RPMI8226 (cell line): ENCODE measurements around the gene FLT3.
"Not testable (repeated sequence)": the region's sequence is repeated elsewhere in the genome, so short reads cannot be mapped to it uniquely, and the experiment has no call there.

ENCODE experiments used
- DNase-seq: peaks from one replicate; pipeline ENCODE4 v3.0.0-alpha.2; 2015

The FLT3 gene

GRCh38 chr13:28043224-28043623 is 57.2 kb downstream of the FLT3 start:
- no peak for DNase-seq

DNA sequence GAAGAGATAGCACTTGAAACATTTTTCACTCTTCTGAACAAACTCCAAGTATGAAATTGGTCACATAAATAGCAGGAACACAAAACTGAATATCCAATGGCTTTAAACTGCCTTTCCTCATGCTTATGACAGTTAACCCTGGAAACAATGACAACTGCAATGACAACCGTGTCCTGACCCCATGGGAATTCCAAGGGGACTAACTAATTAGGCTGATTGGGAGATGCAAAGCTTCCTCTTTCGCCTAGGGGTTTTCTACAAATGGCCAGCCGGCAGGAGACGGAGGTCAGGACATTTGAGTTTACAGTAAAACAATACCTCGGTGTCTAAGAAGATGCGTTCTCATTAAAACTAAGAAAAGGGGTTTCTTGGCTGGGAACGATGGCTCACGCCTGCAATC is 58.9 kb downstream of the FLT3 start:
- no peak for DNase-seq

GRCh38 chr13:28041031-28041461 is 59.3 kb downstream of the FLT3 start:
- DNase-seq, result no peak

- DNase-seq, result no peak
These were observed 63.0 kb downstream of the FLT3 start for GRCh38 chr13:28037399-28037798.

DNA sequence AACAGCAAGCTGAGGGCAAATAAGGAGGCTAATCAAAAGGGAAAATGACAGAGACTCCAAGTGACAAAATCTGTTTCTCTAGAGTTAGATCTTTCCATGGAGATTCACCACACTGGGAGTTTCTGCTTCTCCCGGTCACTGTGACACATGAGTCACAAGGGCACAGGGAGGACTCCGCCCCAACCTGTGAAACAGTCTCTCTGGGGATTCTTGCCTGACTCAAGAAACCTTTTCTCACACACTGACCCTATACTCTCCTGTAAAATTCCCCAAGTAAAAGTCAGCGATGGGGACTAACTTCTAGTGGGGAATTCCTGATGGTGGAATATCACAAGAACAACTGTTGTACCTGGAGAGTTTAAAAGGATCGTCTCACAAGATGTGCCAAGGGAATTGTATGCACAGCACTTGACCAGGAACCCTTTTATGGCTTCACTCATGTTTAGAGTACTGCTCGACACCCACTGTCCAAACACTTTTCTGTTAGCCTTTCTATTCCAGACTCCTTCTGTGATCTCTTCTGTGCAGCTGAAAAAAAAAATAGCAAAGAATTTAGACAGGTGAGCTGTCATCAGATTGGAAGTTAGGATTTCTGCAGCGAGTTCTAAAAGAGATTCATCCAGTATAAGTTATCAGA is 65.1 kb downstream of the FLT3 start:
- DNase-seq, result no peak

GRCh38 chr13:28033894-28034655 is 66.3 kb downstream of the FLT3 start:
- DNase-seq, result no peak

GRCh38 chr13:28032438-28032837 is 67.9 kb downstream of the FLT3 start:
- DNase-seq, result not testable (repeated sequence)

- DNase-seq, result no peak
These were observed 68.5 kb downstream of the FLT3 start for GRCh38 chr13:28031896-28032288.

DNA sequence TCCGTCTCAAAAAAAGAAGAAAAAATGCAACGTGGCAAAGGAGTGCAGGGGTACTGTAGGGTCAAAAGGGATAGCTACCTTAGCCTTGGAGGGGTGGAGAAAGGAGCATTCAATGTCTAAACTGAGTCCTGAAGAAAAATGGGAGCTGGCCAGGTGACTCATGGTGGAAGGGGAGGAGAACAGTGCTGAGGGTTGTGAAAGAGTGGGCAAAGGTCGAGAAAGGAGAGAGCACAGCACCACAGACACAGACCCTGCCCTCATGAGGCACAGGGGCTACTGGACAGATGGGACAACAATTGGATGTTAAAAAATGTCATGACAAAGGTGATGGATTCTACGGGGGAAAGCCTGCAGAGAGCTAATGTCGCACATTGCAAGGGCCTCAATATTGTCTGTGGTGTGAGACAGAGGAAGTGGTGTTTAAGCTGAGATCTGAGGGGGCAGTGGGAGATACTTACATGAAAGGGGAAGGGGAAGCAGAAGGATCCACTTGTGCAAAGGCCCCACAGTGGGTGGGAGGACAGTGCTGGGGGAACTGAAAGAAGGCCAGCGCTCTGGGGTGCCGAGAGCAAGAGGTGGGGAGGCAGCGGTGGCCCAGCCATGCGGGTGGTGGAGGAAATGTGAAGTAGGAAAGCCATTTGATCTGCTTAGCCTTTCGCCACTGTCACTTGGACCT is 69.0 kb downstream of the FLT3 start:
- no peak for DNase-seq

DNA sequence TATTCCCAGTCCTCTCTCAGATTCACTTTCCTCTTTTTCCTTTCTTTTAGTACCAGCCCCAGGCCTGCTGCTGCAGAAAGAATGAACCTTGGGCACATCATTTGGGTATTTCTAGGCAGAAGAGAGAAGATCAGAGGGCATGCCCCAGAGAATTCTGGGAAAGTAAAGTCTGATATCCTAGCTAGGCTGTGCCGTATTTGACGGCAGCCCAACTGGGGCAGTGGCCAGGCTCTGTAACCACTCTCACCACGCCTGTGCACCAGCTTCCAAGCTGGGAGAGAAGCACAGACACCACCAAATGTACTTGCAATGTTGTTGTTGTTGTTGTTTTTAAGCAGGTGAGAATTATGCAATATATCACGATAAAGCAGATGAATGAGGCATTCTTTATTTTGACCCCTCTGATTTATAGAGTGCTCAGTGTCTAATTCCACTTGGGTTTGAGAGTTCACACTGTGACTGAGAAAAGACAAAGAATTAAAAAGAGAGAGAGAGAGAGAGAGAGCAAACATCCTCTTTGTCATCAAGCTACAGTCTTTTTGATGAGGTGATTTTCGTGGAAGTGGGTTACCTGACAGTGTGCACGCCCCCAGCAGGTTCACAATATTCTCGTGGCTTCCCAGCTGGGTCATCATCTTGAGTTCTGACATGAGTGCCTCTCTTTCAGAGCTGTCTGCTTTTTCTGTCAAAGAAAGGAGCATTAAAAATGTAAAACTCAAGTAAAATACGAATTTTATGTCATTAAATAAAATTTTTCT is 72.6 kb downstream of the FLT3 start:
- no peak for DNase-seq

GRCh38 chr13:28027071-28027470 is 73.3 kb downstream of the FLT3 start:
- DNase-seq, result no peak

DNA sequence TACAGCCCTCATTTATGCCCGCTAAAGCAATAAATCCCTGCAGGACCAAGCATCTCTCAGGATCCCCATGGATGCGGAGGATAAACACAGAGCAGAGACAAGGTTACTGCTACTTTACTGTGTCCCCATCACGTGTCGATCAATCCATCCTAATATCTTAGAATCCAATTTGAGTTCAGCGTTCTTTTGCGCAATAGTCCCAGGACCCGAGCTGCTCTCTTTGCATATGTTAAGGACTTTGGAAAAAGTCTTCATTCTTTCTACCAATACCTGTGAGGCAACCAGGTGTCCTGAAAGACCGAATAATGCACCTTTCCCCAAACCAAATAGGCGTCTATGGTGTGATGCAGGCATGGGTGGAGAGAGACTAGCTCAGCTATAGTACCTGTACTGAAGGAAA is 73.9 kb downstream of the FLT3 start:
- DNase-seq, result no peak

DNA sequence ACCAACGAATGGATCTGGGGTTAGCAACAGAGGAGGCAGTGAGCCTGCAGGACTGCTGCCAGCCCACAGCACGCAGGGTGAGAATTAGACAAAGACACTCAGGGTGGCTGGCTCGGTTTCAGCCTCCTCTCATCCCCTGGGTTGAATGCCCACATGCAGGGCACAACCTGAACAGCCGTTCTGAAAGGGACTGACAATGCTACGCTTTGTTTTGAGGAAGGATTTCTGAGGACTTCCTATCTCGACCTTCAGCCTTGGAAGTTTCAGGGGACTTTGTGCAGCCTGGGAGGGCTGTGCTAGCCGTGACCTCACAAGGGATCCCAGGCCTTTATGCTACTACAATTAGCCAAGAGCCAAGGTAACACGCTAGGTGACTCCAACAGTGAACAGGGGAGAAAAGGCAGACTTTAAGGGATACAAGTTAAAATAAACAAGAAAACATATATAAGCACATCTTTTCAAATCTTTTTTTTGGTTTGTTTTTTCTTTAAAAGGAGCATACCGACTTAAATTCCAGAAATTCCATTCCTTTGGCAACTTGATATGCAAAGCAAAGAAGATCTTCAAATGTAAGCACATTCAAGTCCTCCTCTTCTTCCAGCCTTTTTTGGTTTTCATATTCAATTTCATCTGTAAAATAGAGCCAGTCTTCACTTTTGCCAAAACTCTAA is 77.4 kb downstream of the FLT3 start:
- no peak for DNase-seq

GRCh38 chr13:28014301-28014700 is 86.1 kb downstream of the FLT3 start:
- DNase-seq, result no peak

DNA sequence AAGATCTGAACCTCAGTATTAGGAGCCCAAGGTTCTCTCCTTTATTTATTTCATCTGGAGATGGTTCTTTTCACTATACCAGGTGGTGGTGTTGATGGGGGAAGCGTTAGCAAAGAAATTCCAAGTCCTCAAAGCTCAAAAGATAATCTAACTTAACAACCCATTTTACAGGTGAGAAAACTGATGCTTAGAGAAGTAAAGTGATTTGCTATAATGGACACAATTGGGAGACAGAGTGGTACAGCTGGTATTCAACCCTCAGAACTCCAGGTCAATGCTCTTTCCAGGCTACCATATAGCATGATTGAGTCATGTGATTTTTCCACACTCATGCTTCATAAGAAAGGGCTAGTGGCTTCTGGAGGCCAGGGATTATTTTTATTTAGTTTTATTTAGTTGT is 86.9 kb downstream of the FLT3 start:
- DNase-seq, result no peak

- DNase-seq, result no peak
These were observed 87.5 kb downstream of the FLT3 start for GRCh38 chr13:28012896-28013295.

DNA sequence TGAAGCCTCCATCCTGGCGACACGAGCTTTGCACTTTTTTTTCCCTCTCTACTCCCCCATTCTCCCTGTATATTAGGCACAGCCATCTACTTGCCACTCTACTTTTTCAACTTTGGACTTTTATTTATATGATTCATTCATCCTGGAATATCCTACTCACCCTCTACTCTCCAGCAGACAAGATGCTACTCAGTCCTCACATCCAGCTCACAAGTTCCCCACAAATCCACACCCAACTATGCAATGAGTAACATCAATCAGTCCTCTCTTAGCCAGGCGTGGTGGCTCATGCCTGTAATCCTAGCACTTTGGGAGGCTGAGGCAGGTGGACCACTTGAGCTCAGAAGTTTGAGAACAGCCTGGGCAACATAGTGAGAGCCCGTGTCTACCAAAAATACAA is 88.0 kb downstream of the FLT3 start:
- no peak for DNase-seq

- DNase-seq, result no peak
These were observed 90.3 kb downstream of the FLT3 start for GRCh38 chr13:28010046-28010445.

DNA sequence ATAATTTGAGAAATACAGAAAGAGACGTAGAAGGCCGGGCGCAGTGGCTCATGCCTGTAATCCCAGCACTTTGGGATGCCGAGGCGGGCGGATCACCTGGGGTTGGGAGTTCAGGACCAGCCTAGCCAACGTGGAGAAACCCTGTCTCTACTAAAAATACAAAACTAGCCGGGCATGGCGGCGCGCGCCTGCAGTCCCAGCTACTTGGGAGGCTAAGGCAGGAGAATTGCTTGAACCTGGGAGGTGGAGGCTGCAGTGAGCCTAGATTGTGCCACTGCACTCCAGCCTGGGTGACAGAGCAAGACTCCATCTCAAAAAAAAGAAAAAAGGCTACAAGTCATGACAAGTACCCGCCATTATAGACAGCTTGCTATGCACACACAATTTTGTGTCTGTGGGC is 95.4 kb downstream of the FLT3 start:
- not testable (repeated sequence) for DNase-seq

DNA sequence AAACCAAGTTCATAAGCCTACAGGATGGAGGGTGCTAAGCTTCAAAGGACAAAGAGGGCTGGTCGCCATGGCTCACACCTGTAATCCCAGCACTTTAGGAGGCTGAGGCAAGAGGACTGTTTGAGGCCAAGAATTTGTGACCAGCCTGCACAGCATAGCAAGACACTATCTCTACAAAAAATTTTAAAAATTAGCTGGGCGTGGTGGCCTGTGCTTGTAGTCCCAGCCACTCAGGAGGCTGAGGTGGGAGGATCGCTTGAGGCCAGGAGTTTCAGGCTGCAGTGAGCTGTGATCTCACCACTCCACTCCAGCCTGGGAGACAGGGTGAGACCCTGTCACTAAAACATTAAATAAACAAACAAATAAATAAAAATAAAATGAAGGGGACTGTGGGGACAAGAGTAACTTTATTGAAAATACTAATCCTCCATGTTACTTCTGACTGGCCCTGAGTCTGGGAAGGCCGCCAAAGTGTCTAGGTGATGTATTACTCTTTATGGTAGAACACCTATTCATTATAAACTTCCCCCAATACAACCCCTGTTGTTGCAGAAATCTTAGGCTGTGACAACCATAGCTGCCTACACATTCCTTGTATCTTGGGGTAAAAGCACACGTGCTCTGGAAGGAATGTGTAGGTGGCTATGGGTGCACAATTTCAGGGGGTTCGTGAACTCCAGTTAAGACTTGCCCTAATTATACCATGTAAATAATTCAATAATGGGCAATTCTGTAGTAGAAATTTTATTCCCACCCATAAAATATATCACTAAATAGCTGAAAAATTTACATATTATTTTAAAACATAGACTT is 97.3 kb downstream of the FLT3 start:
- DNase-seq, result no peak

GRCh38 chr13:28001837-28002473 is 98.4 kb downstream of the FLT3 start:
- no peak for DNase-seq
